GM19324 (cell line): ENCODE results near the gene FOXK1.
"Not testable (repeated sequence)": the region's sequence is repeated elsewhere in the genome, so short reads cannot be mapped to it uniquely, and the experiment has no call there.

Experiments used
- ATAC-seq: cut with Tn5 transposase; IDR thresholded peaks from one replicate; pipeline ENCODE4 v1.9.1; 2021; ENCODE audit warnings: mild to moderate bottlenecking, moderate library complexity; ENCODE audit not compliant: unreplicated experiment, low FRiP score

Gene FOXK1

DNA sequence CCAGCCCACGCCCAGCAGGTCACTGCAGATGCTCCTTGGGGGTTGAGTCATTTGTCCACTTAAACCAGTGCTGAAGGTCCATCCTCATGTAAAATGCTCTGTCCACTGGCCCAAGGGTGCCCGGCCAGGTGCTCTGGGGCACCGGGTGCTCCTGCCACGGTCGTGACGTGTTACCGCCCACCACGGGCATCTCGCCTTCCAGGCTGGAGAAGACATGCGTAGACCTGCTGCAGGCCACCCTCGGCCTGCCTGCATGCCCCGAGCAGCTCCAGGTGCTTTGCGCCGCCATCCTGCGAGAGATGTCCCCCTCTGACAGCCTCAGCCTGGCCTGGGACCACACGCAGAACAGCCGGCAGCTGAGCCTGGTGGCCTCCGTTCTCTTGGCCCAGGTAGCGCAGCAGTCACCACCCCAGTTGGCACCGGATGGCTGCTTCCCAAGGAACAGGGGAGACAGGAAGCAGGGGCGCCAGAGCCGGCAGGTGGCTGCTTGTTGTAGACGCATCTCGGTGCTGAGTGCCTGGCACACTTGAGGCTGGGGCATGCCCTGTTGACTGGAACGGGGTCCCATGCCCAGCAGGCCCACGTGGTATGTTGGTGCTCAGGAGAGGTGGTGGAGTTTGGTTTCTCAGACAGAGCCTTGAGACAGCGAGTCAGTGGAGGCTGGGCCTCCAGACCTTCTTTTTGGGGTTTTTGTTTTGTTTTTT lies 99.4 kb downstream of the FOXK1 start:
- ATAC-seq = no peak

DNA sequence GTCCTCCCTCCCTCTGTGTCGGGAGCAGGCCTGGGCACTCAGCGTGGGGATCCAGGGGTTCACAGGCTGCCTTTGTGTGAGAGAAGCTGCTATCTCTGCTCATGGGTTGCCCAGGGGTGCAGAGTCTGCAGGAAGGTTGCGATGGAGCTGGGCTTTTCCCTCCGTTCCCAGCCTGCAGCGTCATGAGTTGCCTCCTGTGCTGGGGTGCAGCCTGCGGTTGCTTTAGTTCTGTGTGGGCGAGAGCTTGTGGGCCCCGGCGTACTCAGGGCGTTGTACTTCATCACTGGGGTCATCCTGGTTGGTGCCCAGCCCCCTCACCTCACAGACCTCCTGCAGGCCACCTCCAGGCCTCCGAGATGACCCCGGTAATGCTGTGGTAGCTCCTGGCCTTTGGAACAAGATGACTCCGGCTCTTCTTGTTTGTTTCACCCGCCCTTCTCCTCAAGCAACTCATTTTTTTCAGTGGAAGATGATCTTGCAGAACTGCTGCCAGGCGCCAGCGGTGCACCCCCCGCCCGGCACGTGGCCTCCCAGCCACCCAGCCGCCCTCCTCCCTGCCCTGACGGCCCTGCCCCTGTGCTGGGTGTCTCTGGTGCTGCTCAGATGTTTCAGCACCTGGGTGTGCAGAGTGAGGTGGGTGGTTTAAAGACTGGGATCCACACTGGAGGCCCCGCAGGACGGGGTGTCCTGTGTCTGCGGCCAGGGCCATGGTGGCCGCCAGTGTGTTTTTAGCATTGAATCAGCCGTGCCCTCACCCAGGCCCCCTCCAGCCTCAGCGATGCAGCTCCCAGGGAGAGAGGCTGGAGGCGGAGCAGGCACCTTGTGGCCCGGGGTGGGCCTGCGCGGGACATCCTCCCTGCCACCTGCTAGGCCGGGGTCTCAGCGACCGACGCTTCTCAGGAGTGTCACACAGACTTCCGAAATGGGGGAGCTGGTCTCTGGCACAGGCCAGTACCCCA lies 100.5 kb downstream of the FOXK1 start:
- no peak for ATAC-seq

DNA sequence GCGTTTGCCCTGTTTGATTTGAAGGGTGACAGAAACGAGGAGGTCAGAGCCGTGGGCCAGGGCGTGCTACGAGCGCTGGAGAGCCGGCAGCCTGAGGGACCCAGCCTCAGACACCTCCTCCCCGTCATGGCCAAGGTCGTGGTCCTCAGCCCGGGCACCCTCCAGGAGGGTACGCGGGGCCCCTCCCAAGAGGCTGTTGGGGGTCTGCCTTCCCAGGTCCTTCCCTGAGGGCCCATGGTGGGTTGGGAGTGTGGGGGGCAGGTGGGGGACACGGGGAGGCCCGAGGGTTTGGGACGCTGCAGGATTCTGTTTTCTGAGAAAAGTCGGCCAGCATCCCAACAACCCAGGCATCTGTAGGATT lies 101.2 kb downstream of the FOXK1 start:
- ATAC-seq = no peak

DNA sequence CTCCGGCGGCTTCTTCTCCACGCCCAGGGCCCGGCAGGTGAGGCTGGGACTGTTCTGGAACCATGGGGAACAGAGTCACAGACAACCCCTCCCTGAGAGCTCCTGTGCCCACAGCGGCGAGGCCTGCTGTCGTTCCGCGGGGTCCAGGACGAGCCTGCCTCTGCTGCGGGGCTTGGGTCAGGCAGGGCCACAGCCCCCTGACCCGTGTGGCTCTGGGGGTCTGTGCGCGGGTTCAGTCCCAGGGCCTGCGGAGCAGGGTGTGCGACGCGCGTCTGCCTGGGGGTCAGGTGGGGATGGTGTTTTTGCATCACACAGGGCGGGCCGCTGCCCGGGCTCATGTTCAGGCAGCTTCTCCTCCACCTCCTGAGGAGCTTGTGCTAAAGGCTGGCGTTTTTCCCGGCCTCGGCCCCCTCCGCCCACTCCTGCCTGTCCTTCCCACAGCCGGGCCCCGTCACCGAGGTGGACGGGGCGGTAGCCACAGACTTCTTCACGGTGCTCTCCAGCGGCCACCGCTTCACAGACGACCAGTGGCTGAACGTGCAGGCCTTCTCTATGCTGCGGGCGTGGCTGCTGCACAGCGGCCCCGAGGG lies 101.8 kb downstream of the FOXK1 start:
- no peak for ATAC-seq

DNA sequence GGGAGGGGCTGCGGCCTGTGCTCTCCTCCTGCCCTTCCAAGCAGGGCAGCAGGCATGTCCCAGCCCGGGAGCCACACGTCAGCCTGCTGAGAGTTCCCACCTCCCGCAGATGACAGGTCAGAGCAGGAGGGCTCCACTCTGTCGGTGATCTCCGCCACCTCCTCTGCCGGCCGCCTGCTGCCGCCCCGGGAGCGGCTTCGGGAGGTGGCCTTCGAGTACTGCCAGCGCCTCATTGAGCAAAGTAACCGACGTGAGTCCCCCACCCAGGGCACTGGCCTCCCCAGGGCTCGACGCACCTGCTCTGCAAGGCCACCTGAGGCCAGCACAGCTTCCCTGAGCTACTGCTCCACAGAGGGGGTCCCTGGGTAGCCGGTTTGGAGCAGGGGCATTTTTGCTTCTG lies 102.7 kb downstream of the FOXK1 start:
- no peak for ATAC-seq

DNA sequence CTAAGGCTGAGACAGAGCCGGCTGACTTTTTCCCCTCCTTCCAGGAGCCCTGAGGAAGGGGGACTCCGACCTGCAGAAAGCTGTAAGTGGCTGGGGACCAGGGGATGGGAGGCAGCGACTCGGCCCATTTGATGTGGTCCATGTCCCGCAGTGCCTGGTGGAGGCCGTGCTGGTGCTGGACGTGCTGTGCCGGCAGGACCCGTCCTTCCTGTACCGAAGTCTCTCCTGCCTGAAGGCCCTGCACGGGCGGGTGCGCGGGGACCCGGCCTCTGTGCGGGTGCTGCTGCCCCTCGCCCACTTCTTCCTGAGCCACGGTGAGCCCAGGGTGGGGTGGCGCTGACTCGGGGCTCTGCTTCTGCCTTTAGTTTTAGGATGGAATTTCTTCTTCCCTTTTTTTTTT lies 103.3 kb downstream of the FOXK1 start:
- ATAC-seq = no peak

DNA sequence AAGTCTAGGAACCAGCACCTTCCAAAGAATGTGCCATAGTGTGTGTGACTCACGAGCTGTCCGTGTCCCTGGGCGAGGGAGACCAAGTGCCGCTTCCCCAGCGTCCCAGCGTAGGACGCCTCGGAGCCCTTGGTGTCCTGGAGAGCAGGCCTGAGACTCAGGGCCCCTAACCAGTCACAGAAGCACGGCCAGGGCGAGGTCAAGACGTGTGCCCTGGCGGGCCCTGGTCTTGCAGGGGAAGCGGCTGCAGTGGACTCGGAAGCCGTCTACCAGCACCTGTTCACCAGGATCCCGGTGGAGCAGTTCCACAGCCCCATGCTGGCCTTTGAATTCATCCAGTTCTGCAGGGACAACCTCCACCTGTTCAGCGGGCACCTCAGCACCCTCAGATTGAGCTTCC lies 103.9 kb downstream of the FOXK1 start:
- ATAC-seq = no peak

DNA sequence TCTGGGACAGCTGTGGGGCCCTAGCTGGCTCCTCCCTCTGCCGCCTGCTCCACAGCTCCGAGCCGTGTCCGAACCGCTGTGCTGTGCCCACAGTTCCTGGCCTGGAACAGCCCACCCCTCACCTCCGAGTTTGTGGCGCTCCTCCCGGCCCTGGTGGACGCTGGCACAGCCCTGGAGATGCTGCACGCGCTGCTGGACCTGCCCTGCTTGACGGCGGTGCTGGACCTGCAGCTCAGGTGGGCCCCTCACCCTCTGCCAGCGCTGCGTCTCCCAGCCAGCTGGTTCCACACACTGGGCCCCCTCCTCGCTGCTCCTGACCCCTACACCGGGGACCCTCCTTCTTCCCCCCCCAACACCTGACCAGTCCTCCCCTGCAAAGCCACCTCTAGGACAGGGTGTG lies 105.4 kb downstream of the FOXK1 start:
- ATAC-seq = no peak

DNA sequence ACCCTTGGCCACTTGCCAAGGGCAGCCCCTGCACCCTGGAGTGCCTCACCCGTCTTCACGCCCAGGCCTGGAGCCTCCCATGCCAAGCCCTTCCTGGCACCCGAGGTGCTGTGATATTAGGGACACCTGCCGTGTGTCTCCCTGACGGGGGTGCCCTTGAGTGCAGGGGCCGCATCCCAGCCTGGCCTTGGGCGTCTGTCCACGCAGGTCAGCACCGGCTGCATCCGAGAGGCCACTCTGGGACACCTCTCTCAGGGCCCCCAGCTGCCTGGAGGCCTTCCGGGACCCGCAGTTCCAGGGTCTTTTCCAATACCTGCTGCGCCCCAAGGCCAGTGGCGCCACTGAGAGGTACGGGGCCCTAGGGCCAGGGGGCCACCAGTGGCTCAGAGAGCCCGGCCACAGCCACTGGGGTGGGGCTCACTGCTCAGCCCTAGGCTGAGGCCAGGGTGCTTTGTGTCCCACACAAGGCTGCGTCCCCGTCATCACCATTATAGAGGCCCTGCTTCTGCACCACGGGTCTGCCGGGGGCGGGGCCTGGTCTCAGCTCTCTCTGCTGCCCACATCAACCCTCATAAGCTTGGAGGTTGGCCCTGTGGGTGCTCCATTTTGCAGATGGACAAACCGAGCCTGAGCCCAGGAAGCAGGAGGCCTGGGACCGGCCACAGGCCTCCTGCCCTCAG lies 106.0 kb downstream of the FOXK1 start:
- no peak for ATAC-seq

DNA sequence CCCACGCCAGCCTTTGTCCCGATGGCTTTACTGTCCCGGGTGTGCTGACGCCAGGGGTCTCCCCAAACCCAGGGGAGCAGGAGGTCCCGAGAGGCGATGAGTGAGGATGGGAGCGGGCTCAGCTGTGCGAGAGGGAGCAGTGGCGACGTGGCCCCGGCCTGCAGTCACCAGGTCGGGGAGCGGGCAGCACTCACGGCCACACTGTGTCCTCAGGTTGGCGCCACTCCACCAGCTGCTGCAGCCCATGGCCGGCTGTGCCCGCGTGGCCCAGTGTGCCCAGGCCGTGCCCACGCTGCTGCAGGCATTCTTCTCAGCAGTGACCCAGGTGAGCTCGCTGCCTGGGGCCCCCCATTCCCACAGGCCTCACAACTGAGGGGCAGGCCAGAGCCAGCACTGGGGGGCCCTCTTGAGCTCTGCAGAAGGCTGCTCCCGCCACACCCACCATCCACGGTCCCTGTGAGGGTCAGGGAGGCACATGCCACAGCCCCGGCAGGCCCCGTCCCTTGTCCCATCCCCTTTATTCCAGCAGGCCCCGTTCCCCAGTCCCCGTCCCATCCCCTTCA lies 106.6 kb downstream of the FOXK1 start:
- no peak for ATAC-seq

DNA sequence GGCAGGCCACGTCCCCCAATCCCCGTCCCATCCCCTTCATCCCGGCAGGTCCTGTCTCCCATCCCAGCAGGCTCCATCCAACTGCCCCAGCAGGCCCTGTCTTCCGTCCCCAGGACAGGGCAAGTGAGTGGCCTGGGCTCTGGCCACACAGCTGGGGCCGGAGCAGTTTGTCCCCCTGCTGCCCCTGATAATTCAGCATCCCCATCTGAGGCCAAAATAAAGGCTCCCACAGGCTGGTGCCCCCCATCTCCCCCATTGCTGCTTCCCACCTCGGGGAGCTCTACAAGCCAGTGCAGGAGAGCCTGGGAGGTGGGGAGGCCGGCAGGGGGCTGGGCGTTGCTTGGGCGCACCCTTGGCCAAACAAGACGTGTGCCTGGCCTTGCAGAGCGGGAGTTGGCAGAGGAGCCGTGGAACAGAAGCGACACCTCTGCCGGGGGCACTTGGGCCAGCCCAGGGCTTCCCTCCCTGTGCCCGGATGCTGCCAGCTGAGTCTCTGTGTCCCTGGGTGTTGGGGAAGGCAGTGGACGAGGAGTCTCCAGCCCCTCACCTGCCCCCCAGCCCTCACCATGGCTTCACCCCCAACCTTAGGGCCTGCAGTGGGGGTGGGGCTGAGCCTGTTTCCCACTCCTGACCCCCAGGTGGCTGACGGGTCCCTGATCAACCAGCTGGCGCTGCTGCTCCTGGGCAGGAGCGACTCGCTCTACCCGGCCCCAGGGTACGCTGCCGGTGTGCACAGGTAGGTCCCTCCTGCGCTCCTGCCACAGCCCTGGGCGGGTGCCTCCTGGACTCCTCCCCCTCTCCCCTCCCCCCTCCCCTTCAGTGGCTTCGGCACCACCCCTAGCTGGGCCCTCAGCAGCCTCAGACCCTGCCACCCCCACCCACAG lies 107.3 kb downstream of the FOXK1 start:
- no peak for ATAC-seq

DNA sequence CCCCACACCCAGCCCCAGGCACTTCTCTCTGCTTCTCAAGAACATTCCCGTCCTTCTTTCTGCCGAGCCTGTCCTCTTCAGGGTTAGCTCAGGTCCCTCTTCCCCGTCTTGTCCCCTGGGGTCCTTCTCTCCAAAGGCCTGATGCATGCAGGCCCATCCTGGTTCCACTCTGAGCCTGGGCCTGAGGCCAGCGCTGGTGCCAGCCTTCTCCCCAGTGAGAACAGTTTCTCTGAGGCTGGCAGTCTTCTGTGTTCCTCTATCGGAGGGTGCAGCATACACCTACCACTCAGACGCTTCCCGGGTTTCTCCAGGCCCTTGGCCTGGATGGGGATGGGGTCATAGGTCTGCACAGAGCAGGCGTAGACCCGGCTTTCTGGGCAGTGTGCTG lies 108.0 kb downstream of the FOXK1 start:
- ATAC-seq = no peak

DNA sequence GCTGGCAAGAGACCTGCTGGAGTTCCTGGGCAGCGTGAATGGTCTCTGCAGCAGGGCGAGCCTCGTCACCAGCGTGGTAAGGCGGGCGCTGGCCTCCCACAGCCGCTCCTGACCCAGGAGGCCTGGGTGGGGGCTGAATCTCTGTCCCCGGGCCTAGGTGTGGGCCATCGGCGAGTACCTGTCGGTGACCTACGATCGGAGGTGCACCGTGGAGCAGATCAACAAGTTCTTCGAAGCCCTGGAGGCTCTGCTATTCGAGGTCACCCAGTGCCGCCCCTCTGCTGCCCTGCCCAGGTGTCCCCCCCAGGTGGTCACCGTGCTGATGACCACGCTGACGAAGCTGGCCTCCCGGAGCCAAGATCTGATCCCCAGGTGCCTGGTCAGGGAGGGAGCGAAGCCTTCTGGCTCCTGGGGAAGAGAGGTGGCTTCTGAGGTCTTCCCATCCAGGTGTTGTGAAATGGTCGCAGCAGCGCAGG lies 108.5 kb downstream of the FOXK1 start:
- ATAC-seq = no peak

DNA sequence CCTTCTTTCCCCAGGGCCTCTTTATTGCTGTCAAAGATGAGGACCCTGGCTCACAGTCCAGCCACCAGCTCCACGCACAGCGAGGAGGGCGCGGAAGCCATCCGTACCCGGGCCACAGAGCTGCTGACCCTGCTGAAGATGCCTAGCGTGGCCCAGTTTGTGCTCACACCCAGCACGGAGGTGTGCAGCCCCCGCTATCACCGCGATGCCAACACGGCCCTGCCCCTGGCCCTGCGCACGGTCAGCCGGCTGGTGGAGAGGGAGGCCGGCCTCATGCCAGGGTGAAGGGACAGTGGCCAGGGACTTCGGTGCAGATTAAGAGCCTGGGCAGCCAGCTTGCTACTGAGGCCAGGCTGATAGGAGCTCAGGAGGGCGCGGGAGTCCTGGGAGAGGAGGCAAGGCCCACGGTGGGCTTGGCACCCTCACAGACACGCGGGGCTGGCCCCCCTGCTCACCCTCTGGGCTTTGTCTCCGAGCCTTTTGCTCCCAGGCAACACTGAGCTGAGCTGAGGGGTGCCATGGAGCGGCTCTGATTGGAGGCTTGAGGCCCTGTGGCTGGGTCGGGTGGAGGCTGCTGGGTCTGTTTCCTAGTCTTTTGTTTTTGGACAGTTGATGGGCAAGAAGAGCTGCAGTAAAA lies 109.1 kb downstream of the FOXK1 start:
- ATAC-seq = no peak

DNA sequence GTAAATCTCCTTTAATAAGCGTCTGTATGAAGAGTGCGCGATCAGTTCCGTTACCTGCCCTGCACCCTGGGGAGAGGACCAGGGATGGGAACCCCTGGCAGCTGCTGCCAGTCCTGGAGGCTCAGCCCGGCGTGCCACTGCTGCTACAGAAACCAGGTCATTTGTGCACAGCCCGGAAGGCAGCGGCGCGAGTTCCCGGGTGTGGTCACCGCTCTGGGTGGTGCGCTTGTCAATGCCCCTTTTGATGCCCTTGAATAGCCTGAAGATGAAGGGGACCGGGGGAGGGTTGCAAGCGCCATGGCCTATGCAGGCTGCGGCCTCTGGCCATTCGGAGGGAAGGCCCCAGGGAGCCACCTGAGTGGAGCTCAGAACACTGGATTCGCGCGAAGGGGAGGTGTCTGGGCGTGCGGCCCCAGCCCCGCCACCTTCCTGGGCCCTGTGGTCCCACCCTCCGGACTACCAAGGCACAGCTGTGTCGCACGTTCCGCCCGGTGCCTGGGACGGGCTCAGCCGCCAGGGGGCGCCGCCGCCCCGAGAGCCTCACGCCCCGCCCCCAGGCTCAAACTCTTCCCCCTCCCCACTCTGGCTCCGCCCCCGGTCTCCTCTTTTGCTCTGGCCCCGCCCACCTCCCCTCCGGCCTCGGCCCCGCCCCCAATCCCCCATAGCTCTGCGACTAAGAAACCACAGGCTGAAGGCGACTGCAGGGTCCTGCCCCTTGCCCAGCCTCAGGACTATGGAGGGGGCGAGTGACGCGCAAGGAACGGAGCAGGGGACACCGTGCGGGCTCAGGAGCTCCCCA lies 109.8 kb downstream of the FOXK1 start:
- ATAC-seq = no peak

DNA sequence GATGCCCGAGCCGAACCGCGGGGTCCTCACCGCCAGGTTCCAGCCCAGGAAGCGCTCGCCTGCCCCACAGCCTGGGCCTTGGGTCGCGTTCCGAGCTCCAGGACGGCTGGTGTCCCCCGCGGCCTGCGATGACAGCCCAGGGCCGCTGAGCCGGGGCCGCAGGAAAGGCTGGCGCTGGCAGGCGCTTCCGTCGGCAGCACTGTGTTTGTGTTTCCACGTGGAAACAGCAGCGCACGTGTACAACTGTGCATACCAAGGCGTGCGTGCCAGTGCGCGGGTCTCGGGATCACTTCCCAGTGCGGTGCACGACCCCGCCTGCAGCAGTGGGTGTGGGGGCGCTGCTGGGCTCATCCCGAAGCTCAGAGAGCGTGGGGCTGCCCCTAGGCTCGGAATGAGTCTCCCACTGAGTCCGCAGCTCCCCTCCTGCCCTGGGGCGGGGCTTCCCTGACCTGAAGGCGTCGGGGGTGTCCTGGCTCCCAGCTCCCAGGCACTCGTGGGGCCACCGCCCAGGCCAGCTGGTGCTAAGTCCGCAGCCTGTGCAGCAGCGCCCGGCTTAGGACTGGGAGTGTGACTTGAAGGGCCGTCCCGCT lies 110.5 kb downstream of the FOXK1 start:
- no peak for ATAC-seq

DNA sequence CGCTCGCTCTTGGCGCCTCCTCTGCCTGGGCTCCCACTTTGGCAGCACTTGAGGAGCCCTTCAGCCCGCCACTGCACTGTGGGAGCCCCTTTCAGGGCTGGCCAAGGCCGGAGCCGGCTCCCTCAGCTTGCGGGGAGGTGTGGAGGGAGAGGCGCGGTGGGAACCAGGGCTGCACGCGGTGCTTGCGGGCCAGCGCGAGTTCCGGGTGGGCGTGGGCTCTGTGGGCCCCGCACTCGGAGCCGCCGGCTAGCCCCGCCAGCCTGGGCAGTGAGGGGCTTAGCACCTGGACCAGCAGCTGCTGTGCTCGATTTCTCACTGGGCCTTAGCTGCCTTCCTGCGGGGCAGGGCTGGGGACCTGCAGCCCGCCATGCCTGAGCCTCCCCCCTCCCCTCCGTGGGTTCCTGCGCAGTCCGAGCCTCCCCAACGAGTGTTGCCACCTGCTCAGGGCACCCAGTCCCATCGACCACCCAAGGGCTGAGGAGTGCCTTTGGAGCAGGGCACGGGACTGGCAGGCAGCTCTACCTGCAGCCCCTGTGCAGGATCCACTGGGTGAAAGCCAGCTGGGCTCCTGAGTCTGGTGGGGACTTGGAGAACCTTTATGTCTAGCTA lies 111.4 kb downstream of the FOXK1 start:
- not testable (repeated sequence) for ATAC-seq
